Coronary artery (tissue), 2 donors: ENCODE measurements around the gene ZNF331.

Experiments used
- DNase-seq: peaks from one replicate; pipeline ENCODE4 v3.0.0-alpha.2; 2017; ENCODE audit warnings: low spot score
- H3K27ac ChIP-seq, 2 donors: fragments of 200-600 bp; sonication (generic); one replicate each; pipeline ENCODE4 v1.5.1; 2016 to 2019
- H3K4me3 ChIP-seq: fragments of 200-600 bp; sonication (generic); 2 replicates; pipeline ENCODE4 v1.5.1; 2016; ENCODE audit warnings: mild to moderate bottlenecking, moderate library complexity
- CTCF ChIP-seq: fragments of 200-600 bp; sonication (generic); IDR thresholded peaks from one replicate; pipeline ENCODE4 v1.5.1; 2019; ENCODE audit warnings: antibody characterized with exemption

The ZNF331 gene

GRCh38 chr19:53525922-53526321 lies 12.0 kb upstream of the ZNF331 start:
- no peak for TF ChIP-seq CTCF
- Histone ChIP-seq H3K4me3 (no peak overlapping the region), H3K27ac (no peak overlapping the region)
- DNase-seq, result no peak

GRCh38 chr19:53530622-53531021 lies 7.3 kb upstream of the ZNF331 start:
- no peak for DNase-seq
- no peak for TF ChIP-seq CTCF
- H3K4me3 ChIP-seq, result no peak overlapping the region
- H3K27ac ChIP-seq, result no peak overlapping the region

GRCh38 chr19:53531457-53531856 lies 6.5 kb upstream of the ZNF331 start:
- no peak overlapping the region for H3K4me3 ChIP-seq
- no peak overlapping the region for H3K27ac ChIP-seq
- no peak for TF ChIP-seq CTCF
- DNase-seq, result no peak

GRCh38 chr19:53532362-53532761 lies 5.6 kb upstream of the ZNF331 start:
- no peak for TF ChIP-seq CTCF
- no peak overlapping the region for H3K4me3 ChIP-seq
- DNase-seq, result no peak
- no peak overlapping the region for H3K27ac ChIP-seq

- Histone ChIP-seq H3K27ac (no peak overlapping the region), H3K4me3 (no peak overlapping the region)
- no peak for DNase-seq
- no peak for TF ChIP-seq CTCF
These were observed 1.8 kb upstream of the ZNF331 start for GRCh38 chr19:53536225-53536548.

- peak overlapping the region; percentile 84 to 97 for H3K27ac ChIP-seq
- no peak for TF ChIP-seq CTCF
- no peak for DNase-seq
- H3K4me3 ChIP-seq, result peak overlapping the region; percentile 90
These were observed 824 bp upstream of the ZNF331 start for GRCh38 chr19:53537121-53537520.

- Histone ChIP-seq H3K4me3 (peak overlapping the region; percentile 90), H3K27ac (peak overlapping the region; percentile 84 to 97)
- DNase-seq, result no peak
- TF ChIP-seq CTCF, result no peak
These were observed 599 bp downstream of the ZNF331 start for GRCh38 chr19:53538378-53539109.
